Measurements from ENCODE around the gene IL20. TPM values are rescaled to one million over a fixed set of nuclear protein-coding genes. Genes with fewer than 3 reads are reported as not detected.

The IL20 gene
- total and polyA plus RNA-seq, 4 donors = not detected

- WGBS (ENCODE audit: insufficient coverage) = no CpG with 5 or more reads among the region's 1 CpG
Measured at GRCh38 chr1:206868264-206868663, 2.8 kb downstream of the IL20 start.

GRCh38 chr1:206872139-206872538 is 6.7 kb downstream of the IL20 start:
- Histone ChIP-seq H3K27ac (ENCODE audit: low read depth, low read length) (no peak overlapping the region), H3K9me3 (ENCODE audit: control insufficient read depth, insufficient read depth, low read length) (no peaks in the 10 kb centered on the region), H3K4me1 (ENCODE audit: control insufficient read depth, insufficient read depth, low read length) (no peaks in the 10 kb centered on the region), H3K36me3 (ENCODE audit: control insufficient read depth, insufficient read depth, low read length) (no peaks in the 10 kb centered on the region), H3K4me3 (ENCODE audit: low read depth, low read length) (no peak overlapping the region), H3K27me3 (ENCODE audit: control insufficient read depth, insufficient read depth, low read length) (no peaks in the 10 kb centered on the region)
- no peak for DNase-seq (ENCODE audit: low read depth in 4 of 6, low spot score in 6 of 6)
- 88% methylated on average over 3 of the region's 3 CpGs for WGBS (ENCODE audit: insufficient coverage)

More at GRCh38 chr1:206868264-206868663, 2.8 kb downstream of the IL20 start:
- H3K36me3 ChIP-seq (ENCODE audit: control insufficient read depth, insufficient read depth, low read length) = no peaks in the 10 kb centered on the region
- H3K27ac ChIP-seq (ENCODE audit: low read depth, low read length) = no peak overlapping the region
- DNase-seq (ENCODE audit: low read depth in 4 of 6, low spot score in 6 of 6) = no peak
- no peaks in the 10 kb centered on the region for H3K4me1 ChIP-seq (ENCODE audit: control insufficient read depth, insufficient read depth, low read length)
- H3K27me3 ChIP-seq (ENCODE audit: control insufficient read depth, insufficient read depth, low read length) = no peaks in the 10 kb centered on the region
- no peaks in the 10 kb centered on the region for H3K9me3 ChIP-seq (ENCODE audit: control insufficient read depth, insufficient read depth, low read length)
- no peak overlapping the region for H3K4me3 ChIP-seq (ENCODE audit: low read depth, low read length)

- no peak for DNase-seq (ENCODE audit: low read depth in 4 of 6, low spot score in 6 of 6)
- Histone ChIP-seq H3K4me1 (ENCODE audit: control insufficient read depth, insufficient read depth, low read length) (no peaks in the 10 kb centered on the region), H3K4me3 (ENCODE audit: low read depth, low read length) (no peak overlapping the region), H3K27me3 (ENCODE audit: control insufficient read depth, insufficient read depth, low read length) (no peaks in the 10 kb centered on the region), H3K9me3 (ENCODE audit: control insufficient read depth, insufficient read depth, low read length) (peaks cover 6% of the 10 kb centered on the region), H3K27ac (ENCODE audit: low read depth, low read length) (no peak overlapping the region), H3K36me3 (ENCODE audit: control insufficient read depth, insufficient read depth, low read length) (no peaks in the 10 kb centered on the region)
- 91% methylated on average over 3 of the region's 3 CpGs for WGBS (ENCODE audit: insufficient coverage)
Measured at GRCh38 chr1:206873603-206874188, 8.3 kb downstream of the IL20 start.

- Histone ChIP-seq H3K9me3 (ENCODE audit: control insufficient read depth, insufficient read depth, low read length) (peaks cover 6% of the 10 kb centered on the region), H3K36me3 (ENCODE audit: control insufficient read depth, insufficient read depth, low read length) (no peaks in the 10 kb centered on the region), H3K27me3 (ENCODE audit: control insufficient read depth, insufficient read depth, low read length) (no peaks in the 10 kb centered on the region), H3K27ac (ENCODE audit: low read depth, low read length) (no peak overlapping the region), H3K4me1 (ENCODE audit: control insufficient read depth, insufficient read depth, low read length) (no peaks in the 10 kb centered on the region), H3K4me3 (ENCODE audit: low read depth, low read length) (no peak overlapping the region)
- DNase-seq (ENCODE audit: low read depth in 4 of 6, low spot score in 6 of 6) = no peak
- WGBS (ENCODE audit: insufficient coverage) = no CpG with 5 or more reads among the region's 3 CpGs
Measured at GRCh38 chr1:206875752-206876377, 10.4 kb downstream of the IL20 start.

- Histone ChIP-seq H3K9me3 (ENCODE audit: control insufficient read depth, insufficient read depth, low read length) (peaks cover 6% of the 10 kb centered on the region), H3K4me3 (ENCODE audit: low read depth, low read length) (no peak overlapping the region), H3K27me3 (ENCODE audit: control insufficient read depth, insufficient read depth, low read length) (no peaks in the 10 kb centered on the region), H3K36me3 (ENCODE audit: control insufficient read depth, insufficient read depth, low read length) (no peaks in the 10 kb centered on the region), H3K4me1 (ENCODE audit: control insufficient read depth, insufficient read depth, low read length) (no peaks in the 10 kb centered on the region), H3K27ac (ENCODE audit: low read depth, low read length) (no peak overlapping the region)
- DNase-seq (ENCODE audit: low read depth in 4 of 6, low spot score in 6 of 6) = no peak
Measured at GRCh38 chr1:206878456-206878855, 13.0 kb downstream of the IL20 start.

- WGBS (ENCODE audit: insufficient coverage) = 77% methylated on average over 2 of the region's 3 CpGs
- Histone ChIP-seq H3K4me1 (ENCODE audit: control insufficient read depth, insufficient read depth, low read length) (no peaks in the 10 kb centered on the region), H3K9me3 (ENCODE audit: control insufficient read depth, insufficient read depth, low read length) (peaks cover 6% of the 10 kb centered on the region), H3K27ac (ENCODE audit: low read depth, low read length) (no peak overlapping the region), H3K36me3 (ENCODE audit: control insufficient read depth, insufficient read depth, low read length) (no peaks in the 10 kb centered on the region), H3K4me3 (ENCODE audit: low read depth, low read length) (no peak overlapping the region), H3K27me3 (ENCODE audit: control insufficient read depth, insufficient read depth, low read length) (no peaks in the 10 kb centered on the region)
- DNase-seq (ENCODE audit: low read depth in 4 of 6, low spot score in 6 of 6) = no peak
Measured at GRCh38 chr1:206880314-206880713, 14.9 kb downstream of the IL20 start.

GRCh38 chr1:206882555-206882954 is 17.1 kb downstream of the IL20 start:
- Histone ChIP-seq H3K4me1 (ENCODE audit: control insufficient read depth, insufficient read depth, low read length) (no peaks in the 10 kb centered on the region), H3K36me3 (ENCODE audit: control insufficient read depth, insufficient read depth, low read length) (no peaks in the 10 kb centered on the region), H3K4me3 (ENCODE audit: low read depth, low read length) (no peak overlapping the region), H3K27me3 (ENCODE audit: control insufficient read depth, insufficient read depth, low read length) (no peaks in the 10 kb centered on the region), H3K9me3 (ENCODE audit: control insufficient read depth, insufficient read depth, low read length) (peaks cover 6% of the 10 kb centered on the region), H3K27ac (ENCODE audit: low read depth, low read length) (no peak overlapping the region)
- no peak for DNase-seq (ENCODE audit: low read depth in 4 of 6, low spot score in 6 of 6)
- WGBS (ENCODE audit: insufficient coverage) = no CpG with 5 or more reads among the region's 3 CpGs

GRCh38 chr1:206883160-206883559 is 17.7 kb downstream of the IL20 start:
- Histone ChIP-seq H3K36me3 (ENCODE audit: control insufficient read depth, insufficient read depth, low read length) (no peaks in the 10 kb centered on the region), H3K27me3 (ENCODE audit: control insufficient read depth, insufficient read depth, low read length) (no peaks in the 10 kb centered on the region), H3K9me3 (ENCODE audit: control insufficient read depth, insufficient read depth, low read length) (peaks cover 5% of the 10 kb centered on the region), H3K27ac (ENCODE audit: low read depth, low read length) (no peak overlapping the region), H3K4me3 (ENCODE audit: low read depth, low read length) (no peak overlapping the region), H3K4me1 (ENCODE audit: control insufficient read depth, insufficient read depth, low read length) (no peaks in the 10 kb centered on the region)
- DNase-seq (ENCODE audit: low read depth in 4 of 6, low spot score in 6 of 6) = no peak
- WGBS (ENCODE audit: insufficient coverage) = 100% methylated on average over 1 of the region's 1 CpG

GRCh38 chr1:206883876-206884275 is 18.5 kb downstream of the IL20 start:
- Histone ChIP-seq H3K4me3 (ENCODE audit: low read depth, low read length) (no peak overlapping the region), H3K9me3 (ENCODE audit: control insufficient read depth, insufficient read depth, low read length) (no peaks in the 10 kb centered on the region), H3K27ac (ENCODE audit: low read depth, low read length) (no peak overlapping the region), H3K27me3 (ENCODE audit: control insufficient read depth, insufficient read depth, low read length) (no peaks in the 10 kb centered on the region), H3K36me3 (ENCODE audit: control insufficient read depth, insufficient read depth, low read length) (no peaks in the 10 kb centered on the region), H3K4me1 (ENCODE audit: control insufficient read depth, insufficient read depth, low read length) (no peaks in the 10 kb centered on the region)
- DNase-seq (ENCODE audit: low read depth in 4 of 6, low spot score in 6 of 6) = no peak
- 60% methylated on average over 1 of the region's 2 CpGs for WGBS (ENCODE audit: insufficient coverage)

- H3K4me1 ChIP-seq (ENCODE audit: control insufficient read depth, insufficient read depth, low read length) = no peaks in the 10 kb centered on the region
- H3K27me3 ChIP-seq (ENCODE audit: control insufficient read depth, insufficient read depth, low read length) = no peaks in the 10 kb centered on the region
- H3K36me3 ChIP-seq (ENCODE audit: control insufficient read depth, insufficient read depth, low read length) = no peaks in the 10 kb centered on the region
- H3K9me3 ChIP-seq (ENCODE audit: control insufficient read depth, insufficient read depth, low read length) = no peaks in the 10 kb centered on the region
- H3K27ac ChIP-seq (ENCODE audit: low read depth, low read length) = no peak overlapping the region
- no peak for DNase-seq (ENCODE audit: low read depth in 4 of 6, low spot score in 6 of 6)
- 92% methylated on average over 2 of the region's 3 CpGs for WGBS (ENCODE audit: insufficient coverage)
- H3K4me3 ChIP-seq (ENCODE audit: low read depth, low read length) = no peak overlapping the region
Measured at GRCh38 chr1:206885341-206886060, 20.1 kb downstream of the IL20 start.
